ENCODE results near the gene TMEM51. TPM values are rescaled to one million over a fixed set of nuclear protein-coding genes. Genes with fewer than 3 reads are reported as not detected.
"Not testable (repeated sequence)": the region's sequence is repeated elsewhere in the genome, so short reads cannot be mapped to it uniquely, and the experiment has no call there.

Gene TMEM51
- total RNA-seq, 1 donor from 2014 or later = 36.6 TPM

DNA sequence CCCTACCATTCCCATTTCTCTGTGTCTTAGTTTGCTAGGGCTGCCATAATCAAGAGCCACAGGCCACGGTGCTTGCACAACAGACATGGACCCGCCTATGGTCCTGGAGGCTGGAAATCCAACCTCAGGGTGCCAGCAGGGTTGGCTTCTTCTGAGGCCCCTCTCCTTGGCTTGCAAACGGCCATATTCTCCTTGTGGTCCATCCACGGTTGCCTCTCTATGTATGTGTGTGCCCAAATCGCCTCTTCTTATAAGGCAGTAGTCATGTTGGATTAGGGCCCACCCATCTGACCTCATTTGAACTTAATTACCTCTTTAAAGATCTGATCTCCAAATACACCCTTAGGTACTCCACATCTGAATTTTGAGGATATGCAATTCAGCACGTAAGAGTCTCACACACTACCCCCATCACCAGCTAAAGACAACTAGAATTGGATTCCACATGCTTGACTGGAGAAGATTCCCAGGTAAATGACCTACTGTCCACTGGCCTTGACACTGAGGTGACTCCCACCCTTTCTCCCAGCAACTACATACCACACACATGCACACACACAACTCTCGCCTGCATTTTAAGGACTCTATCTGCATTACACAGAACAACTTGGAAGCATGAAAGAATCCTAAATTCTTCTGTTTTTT lies 28.3 kb upstream of the TMEM51 start:
- no peak for DNase-seq (ENCODE audit: extremely low read depth, low read depth, low spot score)

GRCh38 chr1:15128077-15128476 lies 25.5 kb upstream of the TMEM51 start:
- no peak for DNase-seq (ENCODE audit: extremely low read depth, low read depth, low spot score)

DNA sequence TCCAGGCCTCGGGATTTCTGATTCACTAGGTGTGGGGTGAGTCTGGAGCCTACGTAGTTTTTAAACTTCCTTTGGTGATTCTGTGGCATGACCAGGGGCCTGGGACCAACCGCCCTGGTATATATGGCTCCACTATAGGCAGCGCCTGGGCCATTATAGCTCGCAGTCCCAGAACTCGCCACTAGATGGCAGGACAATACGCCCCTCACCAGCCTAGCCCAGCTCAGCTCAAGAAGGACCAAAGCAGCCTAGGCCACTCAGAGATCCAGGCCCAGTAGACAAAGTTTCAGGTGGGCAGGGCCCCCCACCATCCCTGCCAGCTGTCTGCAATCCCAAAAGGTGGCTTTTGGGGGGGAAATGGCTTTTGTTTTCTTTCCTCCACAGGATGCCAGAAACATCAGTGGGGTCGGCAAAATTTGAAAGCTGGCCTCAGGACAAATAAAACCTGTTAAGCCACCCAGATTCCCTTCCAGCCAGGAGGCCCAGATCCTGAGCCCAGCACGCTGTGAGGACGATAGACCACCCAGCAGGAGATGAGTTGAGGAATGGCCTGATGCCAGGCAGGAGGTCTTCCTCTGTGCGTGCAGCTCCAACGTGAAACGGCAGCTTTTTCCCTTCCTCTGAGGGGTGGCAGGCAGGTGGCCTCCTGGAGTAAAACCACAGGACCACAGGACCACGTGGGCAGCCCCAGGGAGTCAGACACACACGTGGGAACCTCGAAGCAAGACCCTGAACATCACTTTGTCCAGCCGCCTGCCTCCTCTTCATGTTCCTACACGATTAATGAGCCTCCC lies 24.8 kb upstream of the TMEM51 start:
- DNase-seq (ENCODE audit: extremely low read depth, low read depth, low spot score) = peak; percentile 41

GRCh38 chr1:15129944-15130343 lies 23.6 kb upstream of the TMEM51 start:
- DNase-seq (ENCODE audit: extremely low read depth, low read depth, low spot score) = no peak

GRCh38 chr1:15130607-15131006 lies 22.9 kb upstream of the TMEM51 start:
- no peak for DNase-seq (ENCODE audit: extremely low read depth, low read depth, low spot score)

DNA sequence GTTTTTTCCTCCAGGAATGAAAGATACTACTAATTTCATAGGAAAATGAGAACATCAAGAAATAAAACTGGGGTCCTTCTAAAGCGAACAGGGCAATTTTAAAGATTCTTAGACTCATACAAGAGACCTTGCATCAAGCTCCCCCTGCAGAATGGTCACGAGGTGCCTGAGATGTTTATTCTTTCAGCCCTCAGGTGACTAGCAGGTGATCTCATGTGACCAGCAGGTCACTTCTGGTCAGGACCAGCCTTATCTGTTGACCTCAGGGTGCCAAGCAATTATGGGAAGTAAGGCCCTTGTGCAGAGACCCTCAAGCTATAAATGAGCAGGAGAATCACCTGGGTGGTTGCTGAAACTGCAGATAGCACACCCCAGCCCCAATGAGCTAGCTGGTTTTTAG lies 20.6 kb upstream of the TMEM51 start:
- no peak for DNase-seq (ENCODE audit: extremely low read depth, low read depth, low spot score)

DNA sequence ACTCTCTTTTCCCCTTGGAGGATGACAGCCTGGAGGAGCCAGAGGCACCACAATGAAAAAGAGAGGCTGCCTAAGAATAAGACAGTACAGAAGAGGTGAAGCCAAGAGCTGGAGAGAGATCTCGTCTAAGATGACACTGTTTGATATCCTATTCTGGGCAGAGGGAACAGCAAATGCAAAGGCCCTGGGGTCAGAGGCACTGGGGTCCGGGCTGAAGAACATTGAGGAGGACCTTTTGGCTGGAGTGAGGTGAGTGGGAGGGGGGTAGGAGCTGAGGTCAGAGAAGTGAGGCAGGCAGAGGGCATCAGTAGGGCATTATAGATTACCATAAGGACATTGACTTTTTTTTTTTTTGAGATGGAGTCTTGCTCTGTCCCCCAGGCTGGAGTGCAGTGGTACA lies 19.3 kb upstream of the TMEM51 start:
- no peak for DNase-seq (ENCODE audit: extremely low read depth, low read depth, low spot score)

GRCh38 chr1:15135604-15136003 lies 17.9 kb upstream of the TMEM51 start:
- not testable (repeated sequence) for DNase-seq (ENCODE audit: extremely low read depth, low read depth, low spot score)

DNA sequence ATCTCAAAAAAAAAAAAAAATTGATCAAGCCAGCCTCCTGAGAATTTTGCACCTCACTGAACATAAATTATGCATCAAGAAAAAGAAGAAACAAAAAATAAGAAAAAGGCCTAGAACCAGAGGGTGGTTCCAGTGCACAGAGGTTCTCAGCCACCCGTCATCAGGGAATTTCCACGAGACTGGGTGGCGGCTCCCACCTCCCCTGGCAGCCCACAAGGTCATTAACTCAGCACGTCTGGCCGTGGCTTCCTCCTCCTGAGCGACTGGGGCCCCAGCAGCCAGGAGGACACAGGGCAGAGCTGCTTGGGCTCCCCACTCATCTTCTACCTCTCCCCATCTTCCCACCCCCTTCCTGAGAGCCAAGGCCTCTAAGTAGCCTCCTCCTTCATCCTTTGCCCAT lies 15.7 kb upstream of the TMEM51 start:
- DNase-seq (ENCODE audit: extremely low read depth, low read depth, low spot score) = no peak

DNA sequence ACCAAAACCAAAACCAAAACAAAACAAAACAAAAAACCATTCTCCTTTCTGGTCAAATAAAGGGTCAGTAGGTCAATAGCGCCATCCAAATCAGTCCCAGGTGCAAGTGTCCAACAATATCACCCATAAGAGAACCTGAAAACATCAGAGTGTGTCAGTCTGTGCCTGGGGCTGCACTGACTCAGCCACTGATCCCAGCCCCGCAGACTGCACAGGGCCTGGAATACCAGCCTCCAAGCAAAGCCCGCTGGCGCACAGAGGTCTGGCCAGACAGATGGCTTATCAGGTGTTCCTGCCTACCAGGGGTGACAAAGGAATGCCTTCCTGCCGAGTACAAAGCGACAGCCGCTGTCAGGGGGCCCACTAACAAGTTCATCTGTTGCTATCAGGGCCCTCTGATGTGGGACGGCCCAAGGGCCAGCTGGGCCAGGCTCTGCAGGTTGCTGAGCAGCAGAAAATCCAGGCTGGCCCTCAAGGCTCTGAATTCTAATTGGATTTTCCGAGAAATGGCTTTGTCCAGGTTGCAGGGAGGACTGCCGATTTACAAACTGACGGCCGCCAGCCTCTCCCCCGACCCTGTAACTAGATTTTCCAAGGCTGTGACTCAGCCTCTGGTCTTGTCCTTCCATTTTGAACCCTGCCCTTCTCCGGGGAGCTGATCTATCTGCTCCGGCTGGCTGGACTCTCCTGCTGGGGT lies 13.7 kb upstream of the TMEM51 start:
- DNase-seq (ENCODE audit: extremely low read depth, low read depth, low spot score) = no peak

DNA sequence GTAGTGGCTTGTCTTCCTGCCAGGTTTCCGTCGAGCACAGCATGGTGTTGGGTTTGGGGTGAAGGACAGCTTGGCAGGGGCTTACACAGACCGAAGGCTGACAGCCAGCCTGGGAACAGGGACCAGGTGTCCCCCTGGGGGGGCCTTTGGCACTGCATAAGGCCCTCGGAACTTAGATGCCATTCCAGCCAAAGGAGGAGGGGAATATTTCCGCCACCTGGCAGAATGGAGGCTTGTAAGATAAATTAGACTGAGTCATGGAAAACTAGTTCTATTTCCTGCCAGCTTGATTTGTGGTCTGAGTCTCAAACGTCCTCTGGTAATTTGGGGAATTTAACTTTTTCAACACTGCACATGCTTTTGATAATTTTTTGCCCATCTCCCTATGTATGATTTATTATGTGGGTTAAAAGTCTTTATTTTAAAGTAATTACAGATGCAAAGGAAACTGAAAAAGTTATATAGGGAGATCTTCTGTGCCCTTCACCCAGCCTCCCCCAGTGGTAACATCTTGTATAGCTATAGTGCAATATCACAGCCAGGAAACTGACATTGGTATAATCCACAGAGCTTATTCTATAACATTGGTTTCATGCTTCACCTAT lies 11.5 kb upstream of the TMEM51 start:
- DNase-seq (ENCODE audit: extremely low read depth, low read depth, low spot score) = no peak

GRCh38 chr1:15145327-15145726 lies 8.2 kb upstream of the TMEM51 start:
- no peak for DNase-seq (ENCODE audit: extremely low read depth, low read depth, low spot score)

GRCh38 chr1:15146142-15146680 lies 7.3 kb upstream of the TMEM51 start:
- DNase-seq (ENCODE audit: extremely low read depth, low read depth, low spot score) = no peak

DNA sequence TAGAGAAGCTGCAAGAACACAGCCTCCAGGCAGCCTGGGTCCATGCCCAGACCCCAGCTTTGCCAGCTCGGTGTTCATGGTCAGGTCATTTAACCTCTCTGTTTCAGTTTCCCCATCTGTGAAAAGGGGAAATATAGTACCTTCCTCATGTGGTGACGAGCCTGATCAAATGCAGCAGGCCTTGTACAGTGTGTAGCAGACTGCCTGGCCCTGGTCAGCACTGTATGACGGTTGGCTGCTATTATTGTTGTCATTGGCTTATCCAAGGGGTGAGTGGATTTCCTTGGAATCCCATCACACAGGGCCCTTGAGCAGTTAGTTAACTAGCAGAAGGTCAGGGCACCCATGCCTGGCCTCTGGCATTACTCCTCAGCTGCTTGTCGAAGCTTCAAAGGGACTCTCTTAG lies 6.6 kb upstream of the TMEM51 start:
- DNase-seq (ENCODE audit: extremely low read depth, low read depth, low spot score) = no peak

- no peak for DNase-seq (ENCODE audit: extremely low read depth, low read depth, low spot score)
These were observed 5.5 kb upstream of the TMEM51 start for GRCh38 chr1:15148004-15148403.

- no peak for DNase-seq (ENCODE audit: extremely low read depth, low read depth, low spot score)
These were observed 5.1 kb upstream of the TMEM51 start for GRCh38 chr1:15148475-15148874.

DNA sequence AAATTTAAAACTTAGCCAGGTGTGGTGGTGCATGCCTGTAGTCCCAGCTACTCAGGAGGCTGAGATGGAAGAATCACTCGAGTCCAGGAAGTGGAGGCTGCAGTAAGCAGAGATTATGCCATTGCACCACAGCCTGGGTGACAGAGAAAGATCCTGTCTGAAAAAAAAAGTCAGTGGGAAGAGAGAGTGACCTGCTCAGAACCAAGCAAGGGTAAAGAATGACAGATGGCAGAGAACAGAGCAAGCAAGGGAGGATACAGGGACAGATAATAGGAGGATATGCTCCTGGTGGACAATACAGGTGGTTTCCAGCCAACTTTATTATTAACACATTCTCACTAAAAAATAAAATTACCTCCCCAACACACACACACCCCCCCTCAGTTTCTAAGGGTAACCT lies 4.6 kb upstream of the TMEM51 start:
- no peak for DNase-seq (ENCODE audit: extremely low read depth, low read depth, low spot score)

- DNase-seq (ENCODE audit: extremely low read depth, low read depth, low spot score) = no peak
These were observed 3.2 kb upstream of the TMEM51 start for GRCh38 chr1:15150376-15150775.

GRCh38 chr1:15151377-15151806 lies 2.2 kb upstream of the TMEM51 start:
- no peak for DNase-seq (ENCODE audit: extremely low read depth, low read depth, low spot score)

DNA sequence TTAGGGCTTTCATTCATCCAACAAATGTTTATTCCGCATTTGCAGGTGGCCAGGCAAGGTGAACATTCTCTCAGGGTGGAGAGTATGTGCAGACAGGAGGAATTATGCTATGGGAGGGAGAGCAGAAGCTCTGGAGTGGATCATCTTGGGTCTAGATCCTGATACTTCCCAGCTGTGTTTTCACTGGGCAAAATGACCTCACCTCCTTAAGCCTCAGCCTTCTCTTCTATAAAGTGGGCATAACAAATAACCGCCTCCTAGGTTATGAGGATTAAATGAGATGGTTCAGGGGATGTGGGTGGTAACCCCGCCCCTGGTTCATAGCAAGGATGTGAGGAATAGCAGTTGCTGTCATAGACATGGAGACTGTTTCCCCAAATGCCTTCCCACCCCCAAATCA lies 1.7 kb upstream of the TMEM51 start:
- DNase-seq (ENCODE audit: extremely low read depth, low read depth, low spot score) = no peak
